Measurements from ENCODE around the gene EIF6. TPM values are rescaled to one million over a fixed set of nuclear protein-coding genes. Genes with fewer than 3 reads are reported as not detected.
A peak's percentile ranks its signal among the peaks of the same experiment; 100 is the strongest.

The EIF6 gene
- total and polyA plus RNA-seq, 9 of the 15 experiments (the other 6 are each of a cell fraction or from before 2014, with no cell fraction given) = 165 to 832 (median 229) TPM

GRCh38 chr20:35276408-35276807, 8.2 kb downstream of the EIF6 start:
- Histone ChIP-seq H3K27me3 (ENCODE audit: control insufficient read depth in 2 of 2, insufficient read depth in 2 of 2, low read length in 2 of 2) (no peaks in the 10 kb centered on the region), H3K27ac (ENCODE audit: extremely low read depth, low read depth, low read length) (no peak overlapping the region; the same call in 2 of the 3 replicates), H3K9me3 (replicated peaks; ENCODE audit: control insufficient read depth, insufficient read depth, low read depth, low read length) (no peaks in the 10 kb centered on the region), H3K79me2 (ENCODE audit: control insufficient read depth, insufficient read depth, low read length) (peaks cover 18% of the 10 kb centered on the region), H3K4me3 (peak overlapping the region; percentile 66; the same call in 1 of the 2 replicates), H3K9me1 (ENCODE audit: control insufficient read depth, insufficient read depth, low read length) (no peaks in the 10 kb centered on the region), H2AFZ (ENCODE audit: low read depth, low read length) (no peak overlapping the region), H3K9ac (ENCODE audit: insufficient read depth in 1 of 2, low read depth in 2 of 2, low read length in 2 of 2) (peak overlapping the region in 1 of 2 experiments; percentile 28; a peak in 1 of 4 replicates), H3K4me1 (replicated peaks in 1 of 2; ENCODE audit: control insufficient read depth in 2 of 2, insufficient read depth in 2 of 2, low read length in 2 of 2) (peaks cover 11 to 40% of the 10 kb centered on the region in 2 experiments; a peak in 4 of 5 replicates), H4K20me1 (replicated peaks; ENCODE audit: control insufficient read depth, insufficient read depth, low read length) (no peaks in the 10 kb centered on the region), H3K4me2 (ENCODE audit: insufficient read depth, low read length) (peak overlapping the region; percentile 77), H3K36me3 (ENCODE audit: control insufficient read depth, insufficient read depth, low read length) (peaks cover 59% of the 10 kb centered on the region; the same call in 2 of the 3 replicates)
- CTCF ChIA-PET (ENCODE audit: low intra/inter-chr PET ratio) = no interaction called here
- intact Hi-C loops (cut with micrococcal nuclease) = no loop called here
- peak; percentile 25; the same call in 1 of the 2 replicates for TF ChIP-seq TFAP4 (CRISPR knock-in tag; IDR thresholded peaks at IDR 0.05; ENCODE audit: borderline replicate concordance)
- TF ChIP-seq SIRT6 (IDR thresholded peaks at IDR 0.05; ENCODE audit: low read depth, low read length) = no peak
- 0 out of 2 replicates have a peak, but pooled peaks have one; percentile 22 for TF ChIP-seq KAT7 (CRISPR knock-in tag; IDR thresholded peaks at IDR 0.05; ENCODE audit: borderline replicate concordance)
- FAIRE-seq (no peak), ATAC-seq (no peak), DNase-seq (ENCODE audit: extremely low read depth in 1 of 4, low spot score in 3 of 4) (no peak)
- in situ Hi-C loops (cut with MboI) = no loop called here
- WGBS (ENCODE audit: insufficient coverage, low coverage, missing lambda C conversion rate) = 90% methylated on average over 6 of the region's 6 CpGs
- TSS peak; percentile 26 for BruUV-seq (replicated peaks)
- POLR2A ChIA-PET = interaction anchor here (1.0 to 2.0 kb wide), 4 partner anchors 8 to 129 kb away, joined by 3 to 6 read pairs (median 6); partner anchors contain the start of genes EDEM2 and EIF6

All from K562 (cell line).